Suprapubic skin (tissue), 4 donors: ENCODE results near the gene DCAF7.

Experiments
- POLR2A ChIP-seq, 2 donors: fragments of 450-650 bp; IDR thresholded peaks; one replicate each; pipeline ENCODE4 v1.6.1; 2017; ENCODE audit warnings: antibody characterized with exemption in 2 of 2, mild to moderate bottlenecking in 2 of 2, moderate library complexity in 2 of 2
- POLR2AphosphoS5 ChIP-seq, 3 donors: sonication (generic); formaldehyde crosslinking; IDR thresholded peaks; one replicate each; pipeline ENCODE4 v1.6.1; 2017; ENCODE audit warnings: antibody characterized with exemption in 3 of 3
- TF ChIP-seq, protein P1 (sequence below), 2 donors: fragments of 200-600 bp in 1 of 2; fragments of 450-650 bp in 1 of 2; sonication (generic) in 1 of 2; IDR thresholded peaks; one replicate each; pipeline ENCODE4 v1.5.1; 2016 to 2019; ENCODE audit warnings: antibody characterized with exemption in 2 of 2, mild to moderate bottlenecking in 1 of 2, moderate library complexity in 1 of 2

GRCh38 chr17:63631062-63631461 is 80.8 kb downstream of the DCAF7 start:
- TF ChIP-seq POLR2A (IDR thresholded peaks at IDR 0.05) (no peak), POLR2AphosphoS5 (IDR thresholded peaks at IDR 0.05) (no peak)
- TF ChIP-seq, protein P1, sequence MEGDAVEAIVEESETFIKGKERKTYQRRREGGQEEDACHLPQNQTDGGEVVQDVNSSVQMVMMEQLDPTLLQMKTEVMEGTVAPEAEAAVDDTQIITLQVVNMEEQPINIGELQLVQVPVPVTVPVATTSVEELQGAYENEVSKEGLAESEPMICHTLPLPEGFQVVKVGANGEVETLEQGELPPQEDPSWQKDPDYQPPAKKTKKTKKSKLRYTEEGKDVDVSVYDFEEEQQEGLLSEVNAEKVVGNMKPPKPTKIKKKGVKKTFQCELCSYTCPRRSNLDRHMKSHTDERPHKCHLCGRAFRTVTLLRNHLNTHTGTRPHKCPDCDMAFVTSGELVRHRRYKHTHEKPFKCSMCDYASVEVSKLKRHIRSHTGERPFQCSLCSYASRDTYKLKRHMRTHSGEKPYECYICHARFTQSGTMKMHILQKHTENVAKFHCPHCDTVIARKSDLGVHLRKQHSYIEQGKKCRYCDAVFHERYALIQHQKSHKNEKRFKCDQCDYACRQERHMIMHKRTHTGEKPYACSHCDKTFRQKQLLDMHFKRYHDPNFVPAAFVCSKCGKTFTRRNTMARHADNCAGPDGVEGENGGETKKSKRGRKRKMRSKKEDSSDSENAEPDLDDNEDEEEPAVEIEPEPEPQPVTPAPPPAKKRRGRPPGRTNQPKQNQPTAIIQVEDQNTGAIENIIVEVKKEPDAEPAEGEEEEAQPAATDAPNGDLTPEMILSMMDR (IDR thresholded peaks at IDR 0.05) = no peak
